LNCaP clone FGC (cell line): Measurements from ENCODE around the gene CFAP54.
A peak's percentile ranks its signal among the peaks of the same experiment; 100 is the strongest.

ENCODE experiments used
- DNase-seq: peaks from one replicate; pipeline ENCODE4 v3.0.0-alpha.2; 2011; ENCODE audit warnings: low read depth
- H3K4me3 ChIP-seq: 2 replicates; pipeline ENCODE4 v1.5.1; 2011; ENCODE audit warnings: mild to moderate bottlenecking, low read depth, low read length, control low read depth
- TF ChIP-seq, protein P1 (sequence below): IDR thresholded peaks from 2 replicates; pipeline ENCODE4 v1.5.1; 2012; ENCODE audit warnings: mild to moderate bottlenecking; ENCODE audit not compliant: control insufficient read depth, insufficient read depth; ENCODE audit errors: extremely low read depth

Gene CFAP54

DNA sequence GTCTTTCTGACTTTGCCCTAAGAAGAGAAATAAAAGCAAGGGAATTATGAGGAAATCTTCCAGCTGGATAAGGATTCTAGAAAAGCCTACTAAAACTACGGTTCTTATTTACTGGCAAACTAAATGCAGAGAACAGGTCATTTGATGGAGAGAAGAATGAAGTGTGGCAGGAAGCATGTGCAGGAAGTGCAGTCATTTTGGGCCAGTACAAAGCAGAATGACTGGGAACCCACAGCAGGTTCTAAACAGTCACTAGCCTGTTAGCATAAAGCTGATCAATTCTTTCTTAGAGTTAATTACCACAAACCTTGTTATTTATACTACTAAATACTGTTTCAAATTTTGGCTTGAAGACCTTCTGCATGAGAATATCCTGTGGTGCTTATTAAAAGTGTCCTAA, 36.7 kb downstream of the CFAP54 start:
- no peak overlapping the region for H3K4me3 ChIP-seq
- TF ChIP-seq, protein P1, sequence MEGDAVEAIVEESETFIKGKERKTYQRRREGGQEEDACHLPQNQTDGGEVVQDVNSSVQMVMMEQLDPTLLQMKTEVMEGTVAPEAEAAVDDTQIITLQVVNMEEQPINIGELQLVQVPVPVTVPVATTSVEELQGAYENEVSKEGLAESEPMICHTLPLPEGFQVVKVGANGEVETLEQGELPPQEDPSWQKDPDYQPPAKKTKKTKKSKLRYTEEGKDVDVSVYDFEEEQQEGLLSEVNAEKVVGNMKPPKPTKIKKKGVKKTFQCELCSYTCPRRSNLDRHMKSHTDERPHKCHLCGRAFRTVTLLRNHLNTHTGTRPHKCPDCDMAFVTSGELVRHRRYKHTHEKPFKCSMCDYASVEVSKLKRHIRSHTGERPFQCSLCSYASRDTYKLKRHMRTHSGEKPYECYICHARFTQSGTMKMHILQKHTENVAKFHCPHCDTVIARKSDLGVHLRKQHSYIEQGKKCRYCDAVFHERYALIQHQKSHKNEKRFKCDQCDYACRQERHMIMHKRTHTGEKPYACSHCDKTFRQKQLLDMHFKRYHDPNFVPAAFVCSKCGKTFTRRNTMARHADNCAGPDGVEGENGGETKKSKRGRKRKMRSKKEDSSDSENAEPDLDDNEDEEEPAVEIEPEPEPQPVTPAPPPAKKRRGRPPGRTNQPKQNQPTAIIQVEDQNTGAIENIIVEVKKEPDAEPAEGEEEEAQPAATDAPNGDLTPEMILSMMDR = no peak
- no peak for DNase-seq

GRCh38 chr12:96529912-96530311, 40.5 kb downstream of the CFAP54 start:
- peak; percentile 55 for DNase-seq
- no peak overlapping the region for H3K4me3 ChIP-seq
- TF ChIP-seq, protein P1 = no peak

DNA sequence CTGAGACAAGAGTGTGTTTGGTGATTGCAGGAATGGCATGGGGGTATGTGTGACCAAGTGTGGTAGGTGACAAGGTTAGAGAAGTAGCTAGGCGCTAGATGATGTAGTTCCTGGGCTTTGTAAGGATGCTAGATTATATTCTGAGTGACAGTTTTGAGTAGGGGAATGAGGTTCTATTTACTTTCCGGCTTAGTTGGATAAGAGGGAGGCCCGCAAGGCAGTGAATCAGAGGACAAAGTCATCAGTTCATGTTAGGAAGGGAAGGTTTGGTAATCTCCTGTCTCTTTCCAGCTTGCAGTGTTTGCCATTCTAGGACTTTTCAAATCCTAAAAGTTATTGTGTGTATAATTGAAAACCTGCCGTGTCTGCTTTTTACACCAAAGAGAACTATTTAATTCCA, 45.0 kb downstream of the CFAP54 start:
- TF ChIP-seq, protein P1 = no peak

DNA sequence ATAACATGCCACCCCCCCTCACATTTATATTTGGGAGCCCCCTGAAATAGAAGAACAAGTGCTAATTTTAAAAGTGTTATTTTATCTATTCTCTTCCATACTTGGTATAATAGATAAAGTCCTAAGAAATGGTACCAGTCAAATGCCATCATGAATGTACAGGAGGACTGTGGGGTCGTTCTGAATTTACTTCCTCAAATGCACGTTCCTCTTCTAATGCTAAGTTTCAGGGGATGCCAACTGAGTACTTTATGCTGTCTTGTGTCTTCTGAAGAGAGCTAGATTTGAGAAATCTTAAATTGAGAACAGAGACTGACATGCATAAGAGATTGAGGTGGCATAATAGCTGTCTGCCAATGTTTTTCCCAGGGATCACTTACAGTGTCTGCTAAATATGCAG, 59.0 kb downstream of the CFAP54 start:
- no peak for DNase-seq
- H3K4me3 ChIP-seq = no peak overlapping the region
- TF ChIP-seq, protein P1 = no peak

More for the DNA sequence above, 45.0 kb downstream of the CFAP54 start:
- H3K4me3 ChIP-seq = no peak overlapping the region
- DNase-seq = no peak

DNA sequence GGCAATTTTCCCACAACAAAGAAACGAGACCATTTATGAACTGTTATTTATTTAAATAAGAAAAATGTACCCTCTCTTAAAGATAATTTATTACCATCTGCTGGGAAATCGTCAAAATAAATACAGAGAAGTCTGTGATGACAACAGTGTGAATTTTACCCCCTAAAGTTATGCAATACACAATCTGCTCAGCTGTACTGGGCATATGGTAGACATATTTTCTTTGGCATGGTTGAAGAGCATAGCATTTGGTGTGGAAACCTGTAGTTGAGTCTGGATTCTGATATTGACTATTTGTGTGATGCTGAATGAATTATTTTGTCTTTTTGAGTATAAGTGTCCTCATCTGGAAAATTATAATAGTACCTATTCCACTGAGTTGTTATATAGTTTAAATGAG, 60.0 kb downstream of the CFAP54 start:
- no peak for DNase-seq
- no peak overlapping the region for H3K4me3 ChIP-seq
- TF ChIP-seq, protein P1 = no peak

- DNase-seq = no peak
- TF ChIP-seq, protein P1 = no peak
- no peak overlapping the region for H3K4me3 ChIP-seq
These were observed 81.2 kb downstream of the CFAP54 start for GRCh38 chr12:96570579-96570978.

DNA sequence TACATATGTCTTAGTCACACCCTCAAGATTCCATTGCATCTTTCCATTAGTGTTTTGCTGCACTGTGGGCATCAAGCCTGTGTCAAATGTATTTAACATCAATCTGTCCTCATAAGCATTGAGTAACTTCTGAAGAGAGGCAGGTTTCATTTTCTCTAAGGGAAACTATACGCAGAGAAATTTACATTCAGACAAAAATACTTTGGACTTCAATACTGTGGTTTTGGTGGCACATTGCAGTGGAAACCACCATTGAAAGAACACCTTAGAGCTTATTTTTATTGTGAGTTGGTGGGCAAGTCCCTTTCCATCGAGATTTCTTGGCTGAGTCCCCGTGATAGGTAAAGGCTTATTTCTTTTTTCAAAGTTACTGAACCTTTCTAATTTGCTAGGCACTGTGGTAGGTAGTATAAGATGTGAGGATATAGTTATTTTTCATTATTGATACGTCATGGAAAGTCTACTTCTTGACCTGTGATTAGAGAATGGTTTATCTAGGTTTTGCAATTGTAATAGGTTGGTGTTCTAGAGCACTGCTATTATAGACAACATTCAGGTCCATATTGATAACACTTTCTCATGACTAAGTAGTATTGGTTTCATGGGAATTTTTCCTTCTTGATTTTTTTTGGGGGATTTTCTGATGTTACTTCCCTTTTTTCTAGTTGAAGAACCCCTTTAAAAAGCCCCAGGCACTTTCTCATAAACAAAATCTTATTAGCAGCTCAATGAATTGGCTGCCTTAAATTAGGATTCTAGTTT, 81.9 kb downstream of the CFAP54 start:
- H3K4me3 ChIP-seq = no peak overlapping the region
- TF ChIP-seq, protein P1 = no peak
- no peak for DNase-seq
